Measurements from ENCODE around the gene FPR2. TPM values are rescaled to one million over a fixed set of nuclear protein-coding genes. Genes with fewer than 3 reads are reported as not detected.

FPR2 gene
- total and polyA plus RNA-seq, 2 donors (not counting 1 experiment from before 2014, with no cell fraction given), result not detected

- Histone ChIP-seq H2AFZ (ENCODE audit: insufficient read depth, low read depth, low read length, poor library complexity, severe bottlenecking) (no peak overlapping the region), H3K36me3 (replicated peaks in 1 of 2; ENCODE audit: control extremely low read depth in 1 of 2, control insufficient read depth in 1 of 2, extremely low read depth in 1 of 2, insufficient read depth in 2 of 2, low read length in 1 of 2) (no peaks in the 10 kb centered on the region), H3K4me3 (ENCODE audit: control extremely low read depth in 1 of 5, extremely low read depth in 1 of 5, insufficient read depth in 1 of 5, low read depth in 2 of 5, low read length in 4 of 5) (no peak overlapping the region), H3K27me3 (replicated peaks in 1 of 4; ENCODE audit: control extremely low read depth in 1 of 4, control insufficient read depth in 3 of 4, insufficient read depth in 4 of 4, low read length in 3 of 4) (peaks cover 0 to 15% (median 9%) of the 10 kb centered on the region in 4 experiments), H3K4me2 (replicated peaks; ENCODE audit: low read depth, low read length, poor library complexity, severe bottlenecking) (no peak overlapping the region), H3K9me3 (ENCODE audit: control extremely low read depth in 1 of 3, control insufficient read depth in 2 of 3, insufficient read depth in 1 of 3, low read length in 2 of 3) (peaks cover 0 to 22% (median 0%) of the 10 kb centered on the region in 3 donors), H3K79me2 (ENCODE audit: control insufficient read depth, insufficient read depth, low read length) (no peaks in the 10 kb centered on the region), H3K4me1 (ENCODE audit: control insufficient read depth in 2 of 2, insufficient read depth in 2 of 2, low read length in 2 of 2) (peaks cover 12 to 23% of the 10 kb centered on the region in 2 donors), H4K20me1 (ENCODE audit: control insufficient read depth, insufficient read depth, low read length, poor library complexity, severe bottlenecking) (no peaks in the 10 kb centered on the region), H3K9ac (ENCODE audit: low read length) (no peak overlapping the region), H3K27ac (ENCODE audit: low read length in 2 of 2) (no peak overlapping the region)
- no peak for DNase-seq
- ChIA-PET POLR2A (no interaction called here), CTCF (no interaction called here)
- peaks cover 22% of the 10 kb centered on the region for H3K4me1 Mint-ChIP-seq
- intact Hi-C loops (cut with micrococcal nuclease), result no loop called here
- 100% methylated on average over 1 of the region's 3 CpGs for WGBS (ENCODE audit: insufficient coverage)
- no peak for TF ChIP-seq EZH2 (IDR thresholded peaks at IDR 0.05; ENCODE audit: borderline replicate concordance, insufficient read depth, low read depth, low read length, poor library complexity, severe bottlenecking)
- TF ChIP-seq CTCF (IDR thresholded peaks at IDR 0.05), result no peak
- ATAC-seq (ENCODE audit: low read depth), result no peak
- no peak overlapping the region for H3K4me3 Mint-ChIP-seq
- H3K27ac Mint-ChIP-seq, result no peak overlapping the region
- peaks cover 5% of the 10 kb centered on the region for H3K9me3 Mint-ChIP-seq (ENCODE audit: insufficient read depth)
- peaks cover 36% of the 10 kb centered on the region for H3K27me3 Mint-ChIP-seq
These were observed 45.1 kb upstream of the FPR2 start for GRCh38 chr19:51715850-51716249.

- no peaks in the 10 kb centered on the region for H4K20me1 ChIP-seq (ENCODE audit: control insufficient read depth, insufficient read depth, low read length, poor library complexity, severe bottlenecking)
- Mint-ChIP-seq H3K27ac (no peak overlapping the region), H3K4me1 (peaks cover 12% of the 10 kb centered on the region), H3K9me3 (ENCODE audit: insufficient read depth) (peaks cover 5% of the 10 kb centered on the region), H3K4me3 (no peak overlapping the region), H3K27me3 (peaks cover 40% of the 10 kb centered on the region)
- H3K4me3 ChIP-seq (ENCODE audit: control extremely low read depth in 1 of 5, extremely low read depth in 1 of 5, insufficient read depth in 1 of 5, low read depth in 2 of 5, low read length in 4 of 5), result no peak overlapping the region
- H3K36me3 ChIP-seq (replicated peaks in 1 of 2; ENCODE audit: control extremely low read depth in 1 of 2, control insufficient read depth in 1 of 2, extremely low read depth in 1 of 2, insufficient read depth in 2 of 2, low read length in 1 of 2), result no peaks in the 10 kb centered on the region
- CTCF ChIA-PET, result no interaction called here
- intact Hi-C loops (cut with micrococcal nuclease), result no loop called here
- H3K9me3 ChIP-seq (ENCODE audit: control extremely low read depth in 1 of 3, control insufficient read depth in 2 of 3, insufficient read depth in 1 of 3, low read length in 2 of 3), result peaks cover 0 to 25% (median 0%) of the 10 kb centered on the region in 3 donors
- H3K4me2 ChIP-seq (replicated peaks; ENCODE audit: low read depth, low read length, poor library complexity, severe bottlenecking), result no peak overlapping the region
- WGBS (ENCODE audit: insufficient coverage), result 93% methylated on average over 10 of the region's 11 CpGs
- no peak overlapping the region for H3K27ac ChIP-seq (ENCODE audit: low read length in 2 of 2)
- no peak for TF ChIP-seq CTCF (IDR thresholded peaks at IDR 0.05)
- no peak for TF ChIP-seq EZH2 (IDR thresholded peaks at IDR 0.05; ENCODE audit: borderline replicate concordance, insufficient read depth, low read depth, low read length, poor library complexity, severe bottlenecking)
- peaks cover 0 to 25% (median 12%) of the 10 kb centered on the region in 4 experiments for H3K27me3 ChIP-seq (replicated peaks in 1 of 4; ENCODE audit: control extremely low read depth in 1 of 4, control insufficient read depth in 3 of 4, insufficient read depth in 4 of 4, low read length in 3 of 4)
- DNase-seq, result no peak
- POLR2A ChIA-PET, result no interaction called here
- no peak for ATAC-seq (ENCODE audit: low read depth)
- peaks cover 4 to 13% of the 10 kb centered on the region in 2 donors for H3K4me1 ChIP-seq (ENCODE audit: control insufficient read depth in 2 of 2, insufficient read depth in 2 of 2, low read length in 2 of 2)
- no peak overlapping the region for H2AFZ ChIP-seq (ENCODE audit: insufficient read depth, low read depth, low read length, poor library complexity, severe bottlenecking)
- no peak overlapping the region for H3K9ac ChIP-seq (ENCODE audit: low read length)
- H3K79me2 ChIP-seq (ENCODE audit: control insufficient read depth, insufficient read depth, low read length), result no peaks in the 10 kb centered on the region
These were observed 44.1 kb upstream of the FPR2 start for GRCh38 chr19:51716925-51717324.
